NCI-H1417 (cell line): ENCODE data around the gene CD82.

Experiments
- DNase-seq, 3 experiments: peaks; one replicate each; lab custom pipeline; 2025; lab: John Stamatoyannopoulos, UW

Gene CD82

DNA sequence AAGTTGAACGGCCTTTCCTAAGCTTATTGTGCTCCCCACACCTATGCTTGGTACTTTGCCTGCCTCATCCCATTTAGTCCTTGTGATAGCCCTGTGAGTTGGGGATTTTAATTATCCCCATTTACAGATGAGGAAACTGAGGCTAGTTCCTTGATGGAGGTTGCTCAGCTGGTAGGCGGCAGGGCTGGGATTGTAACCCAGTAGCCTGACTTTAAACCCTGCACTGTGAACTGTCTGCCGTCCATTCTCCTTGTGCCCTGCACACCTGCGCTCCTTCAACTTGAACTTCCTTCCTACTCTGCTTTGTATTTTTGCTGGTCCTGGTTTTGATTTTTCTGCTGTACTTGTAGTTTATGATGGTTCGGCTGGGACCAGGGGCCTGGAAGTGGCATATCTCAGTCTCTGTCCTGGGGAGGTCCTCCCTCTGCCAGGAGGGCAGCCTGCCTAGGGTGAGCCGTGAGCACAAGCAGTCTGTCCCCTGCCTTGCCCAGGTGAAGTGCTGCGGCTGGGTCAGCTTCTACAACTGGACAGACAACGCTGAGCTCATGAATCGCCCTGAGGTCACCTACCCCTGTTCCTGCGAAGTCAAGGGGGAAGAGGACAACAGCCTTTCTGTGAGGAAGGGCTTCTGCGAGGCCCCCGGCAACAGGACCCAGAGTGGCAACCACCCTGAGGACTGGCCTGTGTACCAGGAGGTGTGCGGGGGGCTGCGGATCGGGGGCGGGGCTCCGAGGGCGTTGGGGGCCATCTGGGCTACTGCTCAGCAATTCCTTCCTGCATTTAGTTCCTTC is 52.4 kb downstream of the CD82 start:
- DNase-seq, result no peak

DNA sequence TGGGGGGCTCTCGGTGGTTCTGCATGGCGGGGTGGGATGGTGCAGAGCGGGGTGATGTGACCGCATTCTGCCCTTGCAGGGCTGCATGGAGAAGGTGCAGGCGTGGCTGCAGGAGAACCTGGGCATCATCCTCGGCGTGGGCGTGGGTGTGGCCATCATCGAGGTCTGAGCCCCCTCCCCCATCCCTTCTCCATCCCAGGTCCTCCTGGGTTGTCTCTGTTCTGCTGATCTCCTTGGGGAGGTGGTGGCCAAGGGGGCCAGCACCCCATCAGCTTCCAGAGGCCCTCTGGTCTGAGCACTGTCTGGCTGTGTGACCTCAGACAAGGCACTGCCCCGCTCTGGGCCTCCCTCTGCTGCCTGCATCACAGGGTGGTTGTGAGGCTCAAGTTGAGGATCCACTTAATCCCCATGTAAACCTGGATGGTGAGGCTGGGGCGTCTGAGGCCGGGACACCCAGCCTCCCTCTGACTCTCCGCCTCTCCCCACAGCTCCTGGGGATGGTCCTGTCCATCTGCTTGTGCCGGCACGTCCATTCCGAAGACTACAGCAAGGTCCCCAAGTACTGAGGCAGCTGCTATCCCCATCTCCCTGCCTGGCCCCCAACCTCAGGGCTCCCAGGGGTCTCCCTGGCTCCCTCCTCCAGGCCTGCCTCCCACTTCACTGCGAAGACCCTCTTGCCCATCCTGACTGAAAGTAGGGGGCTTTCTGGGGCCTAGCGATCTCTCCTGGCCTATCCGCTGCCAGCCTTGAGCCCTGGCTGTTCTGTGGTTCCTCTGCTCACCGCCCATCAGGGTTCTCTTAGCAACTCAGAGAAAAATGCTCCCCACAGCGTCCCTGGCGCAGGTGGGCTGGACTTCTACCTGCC is 53.3 kb downstream of the CD82 start:
- DNase-seq, result no peak

DNA sequence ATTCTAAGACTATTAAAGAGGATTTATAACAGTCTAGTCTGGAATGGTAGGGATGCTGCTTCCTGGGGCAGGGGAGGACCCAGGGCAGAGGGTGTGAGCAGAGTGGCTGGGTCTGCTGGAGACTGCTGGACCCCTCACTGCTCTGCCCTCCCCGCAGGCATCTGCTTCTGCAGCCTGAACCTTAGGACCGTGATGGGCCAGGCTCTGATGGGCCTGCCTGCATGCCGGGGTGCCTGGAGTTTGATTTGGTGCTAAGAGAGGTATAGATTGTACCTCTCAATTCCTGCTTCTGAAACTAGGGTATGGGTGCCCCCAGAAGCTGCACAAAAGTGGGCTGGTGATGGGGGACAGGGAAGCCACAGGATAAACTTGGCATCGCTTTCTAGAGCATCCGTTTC is 54.9 kb downstream of the CD82 start:
- no peak for DNase-seq

DNA sequence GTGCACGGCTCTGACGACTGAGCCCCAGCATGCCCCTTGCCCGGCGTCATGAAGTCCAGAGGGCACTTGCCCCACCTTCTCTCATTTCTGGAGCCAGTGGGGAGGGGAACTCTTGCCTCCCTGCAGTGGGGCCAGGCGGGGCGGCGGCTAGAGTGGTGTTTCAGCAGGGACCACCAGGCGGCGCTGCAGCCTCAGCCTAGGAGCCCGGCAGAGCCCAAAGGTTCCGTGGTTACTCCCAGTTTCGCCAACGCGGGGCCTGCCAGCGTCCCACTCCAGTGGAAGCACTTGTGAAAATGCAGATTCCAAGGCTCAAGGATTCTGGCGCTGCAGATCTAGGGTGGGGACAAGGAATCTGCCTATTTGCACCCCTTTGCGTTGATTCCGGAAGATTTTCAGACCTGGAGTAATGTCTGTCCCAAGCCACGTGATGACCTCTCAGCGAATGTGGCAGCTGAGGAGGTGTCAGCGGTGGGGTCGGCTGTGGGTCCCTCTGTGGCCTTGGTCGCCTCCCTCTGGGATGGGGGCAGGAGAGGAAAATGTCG is 55.7 kb downstream of the CD82 start:
- peak; percentile 49 to 75 (median 57) for DNase-seq

DNA sequence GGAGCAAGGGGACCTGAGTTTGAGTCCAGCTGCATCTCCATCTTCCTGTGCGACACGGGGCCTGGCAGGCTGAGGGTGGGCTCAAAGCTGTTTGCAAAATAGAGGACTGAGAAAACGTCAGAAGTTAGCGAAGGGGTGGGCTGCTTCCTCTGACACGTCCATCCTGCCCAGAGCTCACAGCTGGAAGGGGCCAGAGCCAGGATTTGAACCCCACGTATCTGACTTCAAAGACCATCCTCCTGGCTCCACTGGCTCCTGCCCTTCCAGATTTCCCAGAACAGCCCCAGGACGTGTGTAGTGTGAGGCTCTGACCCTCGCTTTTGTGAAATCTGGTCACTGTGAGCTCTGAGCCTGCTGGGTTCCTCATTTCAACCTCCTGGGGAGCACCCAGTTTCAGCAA is 56.3 kb downstream of the CD82 start:
- DNase-seq, result no peak

DNA sequence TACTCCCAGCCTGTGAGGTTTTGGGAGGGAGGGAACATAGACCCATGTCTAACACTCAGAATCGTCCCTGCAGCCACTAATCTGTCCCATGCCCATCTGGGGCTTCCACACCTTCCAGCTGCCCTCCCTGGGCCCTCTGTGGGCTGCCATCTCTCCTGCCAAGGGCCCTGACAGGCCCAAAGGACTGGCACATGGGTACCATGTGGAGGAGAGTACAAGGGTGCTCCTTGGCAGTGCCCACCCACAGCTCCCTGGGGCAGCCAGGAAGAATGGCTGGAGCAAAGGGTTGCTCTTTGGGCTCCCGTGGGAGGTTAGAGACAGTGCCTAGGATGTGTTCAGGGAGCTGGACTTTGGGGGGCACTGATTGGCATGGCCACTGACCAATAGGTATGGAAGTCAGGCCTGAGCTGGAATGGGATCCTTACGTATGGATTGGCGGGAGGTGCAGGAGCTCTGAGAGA is 56.8 kb downstream of the CD82 start:
- no peak for DNase-seq

DNA sequence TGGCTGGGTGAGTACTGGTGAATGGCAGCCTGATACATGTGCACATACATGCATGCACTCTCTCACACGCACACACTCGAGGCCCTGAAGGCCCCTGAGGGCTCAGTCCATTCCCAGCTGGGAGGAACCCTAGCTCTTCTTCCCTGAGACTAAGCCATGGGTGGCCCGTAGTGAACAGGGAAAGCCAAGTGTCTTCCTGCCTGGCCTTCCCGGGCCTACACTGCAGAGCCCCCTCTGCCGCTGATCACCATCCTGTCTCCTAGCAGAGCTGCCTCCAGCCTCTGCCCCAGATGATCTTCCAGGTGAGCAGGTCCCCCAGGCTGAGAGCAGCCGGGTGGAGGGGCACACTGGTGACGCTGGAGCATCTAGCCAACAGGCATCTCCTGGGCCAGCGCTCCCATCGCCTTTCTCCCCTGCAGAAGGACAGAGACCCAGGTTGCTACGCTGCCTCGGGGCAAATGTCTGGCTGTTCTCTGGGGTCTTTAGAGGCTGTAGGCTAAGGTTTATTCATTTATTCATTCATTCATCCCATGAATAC is 57.3 kb downstream of the CD82 start:
- DNase-seq, result no peak

DNA sequence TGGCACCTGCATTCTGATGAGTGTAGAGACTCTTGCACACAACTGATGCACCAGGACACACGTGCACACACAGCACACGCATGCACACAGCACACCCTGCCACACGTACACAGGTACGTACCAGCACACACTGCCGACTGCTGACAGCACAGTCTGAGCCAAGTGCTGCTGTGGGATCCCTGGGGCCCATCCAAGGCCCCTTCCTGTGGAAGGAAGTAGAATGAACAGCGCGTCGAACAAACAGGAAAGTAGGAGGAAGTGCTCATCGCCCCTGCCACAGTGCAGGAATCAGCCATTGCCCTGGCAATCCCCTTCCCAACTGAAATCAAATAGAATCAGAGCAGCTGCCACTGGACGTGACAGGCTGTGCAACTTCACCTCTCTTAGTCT is 57.9 kb downstream of the CD82 start:
- no peak for DNase-seq

DNA sequence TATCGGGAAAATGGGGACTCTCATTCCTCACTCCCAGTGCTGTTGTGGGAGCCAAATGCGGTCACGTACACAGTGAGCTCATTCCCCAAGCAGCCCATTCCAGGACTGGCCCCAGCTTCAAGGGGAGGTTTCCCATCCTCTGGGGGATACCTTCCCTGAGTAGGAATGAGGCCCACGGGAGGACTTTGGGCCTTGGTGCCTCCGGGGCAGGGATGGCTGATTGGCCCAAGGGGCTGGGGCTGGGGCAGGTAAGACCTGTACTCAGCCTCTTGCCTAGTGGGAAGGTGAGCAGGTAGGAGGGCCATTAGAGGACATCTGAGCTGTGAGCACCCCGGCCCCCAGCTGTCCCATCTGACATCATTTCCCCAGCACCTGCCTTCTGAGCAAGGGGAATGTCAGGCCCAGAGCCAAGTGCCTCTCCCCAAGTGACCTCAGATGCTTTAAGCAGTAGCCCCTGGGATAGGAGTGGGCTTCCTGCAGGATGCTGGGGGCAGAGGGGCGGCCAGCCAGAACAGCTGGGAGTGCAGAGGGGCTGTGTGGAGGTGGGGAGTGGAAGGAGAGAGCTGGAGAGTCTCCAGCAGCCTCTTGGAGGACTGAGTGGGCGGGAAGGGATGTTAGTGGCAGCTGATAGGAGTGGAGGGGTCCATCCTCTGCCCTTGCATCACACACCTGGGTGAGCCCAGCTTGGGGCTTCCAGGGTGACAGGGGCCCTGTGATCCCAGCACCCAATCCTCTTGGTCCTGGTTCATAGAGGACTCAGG is 58.4 kb downstream of the CD82 start:
- DNase-seq, result peak in 2 of 3 experiments; percentile 30 to 61

DNA sequence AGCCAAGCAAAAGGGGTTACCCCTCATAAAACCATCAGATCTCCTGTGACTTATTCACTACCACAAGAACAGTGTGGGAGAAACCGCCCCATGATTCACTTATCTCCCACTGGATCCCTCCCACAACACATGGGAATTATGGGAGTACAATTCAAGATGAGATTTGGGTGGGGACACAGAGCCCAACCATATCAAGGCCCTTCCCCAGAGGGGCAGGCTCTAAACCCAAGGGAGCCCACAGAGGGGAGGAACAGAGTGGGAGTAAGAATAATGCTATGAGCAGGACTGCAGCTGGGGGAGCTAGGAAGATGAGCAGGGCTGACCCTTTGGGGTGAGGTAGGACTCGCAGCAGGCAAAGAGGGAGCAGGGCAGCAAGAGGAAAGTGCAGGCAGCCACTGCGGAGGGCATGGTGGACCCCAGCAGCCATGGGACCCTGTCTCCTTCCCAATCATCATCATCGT is 59.3 kb downstream of the CD82 start:
- no peak for DNase-seq

DNA sequence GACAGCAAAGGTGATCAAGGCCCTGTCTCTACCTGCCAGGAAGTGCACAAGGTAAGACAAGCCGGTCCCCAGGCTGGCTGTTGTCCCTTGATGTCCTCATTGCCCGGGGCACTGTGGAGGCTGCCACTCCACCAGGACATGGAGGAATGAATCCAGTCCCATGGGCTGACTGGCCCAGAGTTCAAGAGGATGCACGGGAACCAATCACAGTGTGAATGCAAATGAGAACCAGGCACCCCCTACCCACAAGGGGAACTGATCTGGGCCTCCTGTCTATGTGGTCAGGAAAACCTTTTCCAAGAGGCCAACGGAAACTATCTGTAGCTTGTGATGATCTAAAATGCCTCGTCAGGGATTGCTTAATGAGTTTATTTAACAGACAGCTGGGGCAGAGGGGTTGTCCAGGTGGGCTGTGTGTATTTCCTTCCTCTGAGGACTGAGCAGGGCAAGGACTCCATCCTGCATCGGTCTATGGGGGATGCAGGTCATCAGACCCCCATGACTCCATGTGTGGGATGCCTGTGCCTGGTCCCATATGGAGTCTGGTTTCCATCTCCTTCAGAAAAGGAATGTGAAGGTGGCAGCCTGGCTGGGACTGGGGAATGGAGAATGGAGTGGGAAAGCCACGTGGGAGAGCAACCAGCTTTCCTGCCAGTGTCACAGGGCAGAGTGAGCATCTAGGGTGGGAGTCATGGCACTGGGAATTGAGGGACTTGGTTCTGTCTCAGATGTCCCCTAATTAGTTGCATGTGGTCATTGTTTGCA is 60.5 kb downstream of the CD82 start:
- DNase-seq, result no peak

DNA sequence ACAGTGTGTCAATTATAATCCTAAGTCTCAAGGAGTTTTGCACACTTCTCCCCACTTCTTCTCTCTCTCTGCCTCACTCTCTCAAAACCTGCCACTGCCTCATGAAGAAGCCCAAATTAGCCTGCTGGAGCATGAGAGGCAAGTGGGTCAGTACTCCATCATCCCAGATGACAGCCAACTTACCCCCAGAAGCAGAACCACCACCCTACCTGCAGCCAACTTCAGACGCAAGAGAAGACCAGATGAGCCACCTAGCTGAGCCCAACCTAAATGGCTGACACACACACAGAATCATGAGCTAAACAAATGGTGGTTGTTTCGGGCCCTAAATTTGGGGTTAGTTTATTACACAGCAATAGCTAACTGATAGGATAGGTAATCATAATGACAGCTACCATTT is 61.2 kb downstream of the CD82 start:
- DNase-seq, result no peak

DNA sequence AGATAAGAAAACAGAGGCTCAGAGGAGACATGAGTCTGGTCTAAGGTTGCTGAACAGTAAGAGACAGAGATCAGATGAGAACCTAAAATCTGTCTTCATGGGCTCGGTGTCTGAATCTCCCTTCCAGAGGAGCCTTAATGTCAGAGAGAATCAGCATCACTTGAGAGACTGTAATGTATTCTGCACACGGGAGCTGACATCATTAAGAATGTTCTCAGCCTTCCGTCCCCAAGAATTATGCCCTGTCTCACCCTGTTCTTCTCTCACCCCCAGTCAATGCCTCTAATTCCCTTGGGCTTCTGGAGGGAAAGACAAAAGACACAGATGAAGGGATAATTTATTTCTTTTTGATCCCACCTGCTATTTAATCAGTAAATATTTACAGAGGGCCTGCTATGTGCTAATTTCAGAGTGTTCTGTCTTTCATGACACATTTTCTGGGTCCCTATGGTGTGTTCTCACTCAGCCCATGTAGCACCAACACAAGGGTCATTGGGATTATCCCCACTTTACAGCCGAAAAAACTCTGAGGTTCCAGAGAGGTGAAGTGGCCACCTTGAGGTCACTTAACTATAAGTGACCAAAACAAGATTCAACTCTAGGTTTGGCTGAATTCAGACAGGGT is 61.8 kb downstream of the CD82 start:
- DNase-seq, result peak in 2 of 3 experiments; percentile 50 to 86

DNA sequence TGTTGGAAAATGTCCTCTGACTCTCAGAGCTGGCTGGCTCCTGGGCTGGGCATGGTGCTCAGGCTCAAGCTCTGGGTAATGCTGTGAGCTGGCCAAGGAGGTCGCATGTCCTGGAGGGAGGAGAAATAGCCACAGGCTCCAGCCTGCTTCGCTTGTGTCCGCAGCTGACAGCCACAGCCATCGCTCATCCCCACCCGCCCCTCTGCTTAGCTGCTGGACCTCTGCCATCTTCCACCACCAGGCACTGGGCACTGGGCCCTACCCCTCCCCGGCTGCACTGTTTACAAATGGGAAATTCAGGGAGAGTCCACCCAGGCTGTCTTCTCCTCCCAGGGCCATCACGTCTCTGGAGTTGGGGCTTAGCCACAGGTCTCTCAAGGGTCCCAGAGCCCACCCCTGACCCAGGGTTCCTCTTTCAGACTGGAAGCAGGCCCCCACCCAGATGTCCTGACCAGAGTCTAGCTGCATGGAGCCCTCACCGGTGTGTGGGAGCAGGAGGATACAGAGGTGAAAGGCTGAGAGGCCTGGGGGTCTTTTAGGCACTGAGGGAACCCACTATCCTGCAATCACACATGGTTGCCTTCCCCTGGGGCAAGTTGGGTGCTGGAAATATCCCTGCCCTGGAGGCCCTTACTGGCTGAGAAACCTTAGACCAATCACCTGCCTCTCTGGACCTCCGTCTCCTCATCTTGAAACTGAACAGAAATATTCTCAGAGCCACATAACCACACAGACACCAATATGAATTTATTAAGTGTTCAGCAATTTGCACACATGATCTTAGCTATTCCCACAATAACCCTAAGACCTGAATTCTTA is 62.7 kb downstream of the CD82 start:
- peak in 2 of 3 experiments; percentile 45 to 74 for DNase-seq

DNA sequence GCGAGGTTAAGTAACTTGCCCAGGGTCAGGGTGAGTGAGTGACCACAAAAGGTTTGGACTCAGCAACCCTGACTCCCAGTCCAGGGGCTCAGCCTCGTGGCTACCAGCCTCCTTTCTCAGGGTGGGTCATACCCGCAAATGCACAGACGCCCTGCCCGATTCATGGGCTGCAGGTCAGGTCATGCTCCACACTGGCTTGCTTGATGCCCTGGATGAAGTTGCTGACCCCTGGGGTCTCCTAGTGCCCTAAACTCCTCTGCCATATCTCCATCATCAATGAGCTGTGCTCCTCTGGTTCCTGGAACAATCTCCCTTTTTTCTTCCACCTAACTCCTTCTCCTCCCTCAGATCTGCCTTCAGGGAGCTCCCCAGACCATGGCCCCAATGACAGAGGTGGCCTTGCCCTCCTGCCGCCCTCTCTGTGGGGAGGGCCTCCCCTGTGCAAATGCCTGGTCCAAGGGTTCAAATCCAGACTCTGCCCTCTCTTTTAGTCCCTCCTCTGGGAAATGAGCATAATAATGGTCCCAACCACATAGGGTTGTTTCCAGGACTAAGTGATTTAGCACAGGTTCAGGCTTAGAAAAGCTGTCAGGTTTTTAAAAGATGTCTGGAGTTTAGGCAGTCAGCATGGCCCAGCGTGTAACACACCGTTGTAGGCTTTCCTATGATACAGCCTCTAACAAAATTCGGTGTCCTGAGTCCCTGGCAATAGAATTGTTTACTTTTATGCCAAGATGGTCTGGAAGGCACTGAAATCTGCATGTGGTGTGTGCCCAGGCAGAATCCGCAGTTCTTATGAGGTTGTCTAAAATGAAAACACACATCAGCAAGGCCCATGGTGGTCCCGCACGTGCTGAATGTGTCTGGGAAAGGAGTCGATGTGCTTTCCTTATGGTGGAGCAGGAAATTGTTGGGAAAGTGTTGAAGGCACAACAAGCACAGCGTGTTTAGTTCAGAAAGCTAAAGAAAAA is 63.6 kb downstream of the CD82 start:
- DNase-seq, result no peak

DNA sequence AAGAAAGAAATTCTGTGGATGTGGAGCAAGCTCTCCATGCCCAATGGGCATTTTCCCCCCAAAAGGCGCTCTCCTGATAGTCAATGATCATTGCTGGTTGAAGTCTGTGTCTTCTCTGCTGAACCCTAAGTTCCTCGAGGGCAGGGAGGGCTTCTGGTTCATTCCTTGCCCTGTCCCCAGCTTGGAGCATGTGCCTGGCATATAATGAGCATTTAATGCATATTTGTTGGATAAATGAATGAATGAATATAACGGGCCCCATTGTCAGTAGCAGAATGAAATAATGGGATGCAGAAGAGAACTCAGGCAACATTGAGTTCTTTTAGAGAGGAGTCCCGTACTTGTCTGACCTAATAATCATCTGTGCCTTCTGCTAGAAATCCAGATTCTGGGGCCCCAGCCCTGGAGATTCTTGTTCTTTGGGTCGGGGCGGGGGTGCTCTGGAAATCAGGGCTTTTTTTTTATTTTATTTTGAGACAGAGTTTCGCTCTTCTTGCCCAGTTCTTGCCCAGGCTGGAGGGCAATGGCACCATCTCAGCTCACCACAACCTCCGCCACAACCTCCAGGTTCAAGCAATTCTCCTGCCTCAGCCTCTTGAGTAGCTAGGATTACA is 64.4 kb downstream of the CD82 start:
- DNase-seq, result no peak

DNA sequence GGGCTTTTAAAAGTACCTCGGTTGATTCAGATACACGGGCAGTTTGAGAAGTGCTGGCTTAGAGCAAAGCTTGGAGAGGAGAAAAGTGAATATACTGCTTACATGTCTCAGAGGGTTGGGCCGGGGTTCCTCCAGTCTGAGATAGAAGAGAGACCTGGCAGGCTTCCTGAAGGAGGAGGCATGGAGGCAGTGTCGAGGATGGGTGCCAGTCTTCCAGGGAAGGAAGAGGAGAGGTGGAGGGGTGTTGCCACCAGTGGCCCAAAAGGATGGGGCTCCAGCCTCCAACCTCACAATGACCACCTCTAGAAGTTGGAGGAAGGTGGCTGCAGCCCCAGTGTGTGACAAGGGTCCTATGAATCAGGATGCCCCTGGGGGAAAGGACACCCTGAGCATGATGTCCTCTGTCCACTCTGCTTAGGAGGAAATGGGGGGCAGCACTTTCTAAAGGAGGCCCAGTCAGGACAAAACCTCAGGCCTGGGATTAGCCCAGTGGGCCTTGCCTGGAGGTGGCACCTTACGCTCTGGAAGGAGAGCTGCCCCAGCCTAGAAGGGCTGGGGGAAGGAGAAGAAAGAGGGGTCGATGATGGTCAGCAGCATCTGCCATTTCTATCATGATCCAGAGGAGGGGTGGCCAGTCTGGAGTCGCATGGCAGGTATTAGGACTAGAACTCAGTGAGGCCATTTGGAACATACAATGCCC is 65.2 kb downstream of the CD82 start:
- no peak for DNase-seq
